Spleen (tissue), 11 donors: ENCODE data around the gene CRYAB. TPM values are rescaled to one million over a fixed set of nuclear protein-coding genes. Genes with fewer than 3 reads are reported as not detected.

Experiments
- DNase-seq: peaks from one replicate; pipeline ENCODE4 v3.0.0-alpha.2; 2020
- H3K27ac ChIP-seq, 8 donors: fragments of 200-600 bp; sonication (generic) in 7 of 8; 1 replicate in 4 of 8; 2 replicates in 4 of 8; pipeline versions ENCODE4 v1.5.0 to v1.8.0; 2016 to 2021; ENCODE audit warnings: inconsistent platforms in 4 of 8, mild to moderate bottlenecking in 4 of 8, moderate library complexity in 1 of 8
- H3K27me3 ChIP-seq, 7 donors: fragments of 200-600 bp; sonication (generic) in 6 of 7; replicated peaks in 1 of 7; 1 replicate in 4 of 7; 2 replicates in 3 of 7; pipeline versions ENCODE4 v1.5.0 to v1.8.0; 2016 to 2021; ENCODE audit warnings: inconsistent platforms in 3 of 7, mild to moderate bottlenecking in 1 of 7
- H3K36me3 ChIP-seq, 6 donors: fragments of 200-600 bp; sonication (generic) in 5 of 6; 1 replicate in 4 of 6; 2 replicates in 2 of 6; pipeline versions ENCODE4 v1.5.0 to v1.8.0; 2016 to 2021; ENCODE audit warnings: inconsistent platforms in 2 of 6
- H3K4me1 ChIP-seq, 6 donors: fragments of 200-600 bp; sonication (generic) in 5 of 6; 1 replicate in 3 of 6; 2 replicates in 3 of 6; pipeline versions ENCODE4 v1.5.0 to v1.8.0; 2016 to 2021; ENCODE audit warnings: inconsistent platforms in 3 of 6
- H3K4me3 ChIP-seq, 8 donors: fragments of 200-600 bp; sonication (generic) in 7 of 8; 1 replicate in 4 of 8; 2 replicates in 4 of 8; pipeline versions ENCODE4 v1.5.0 to v1.8.0; 2016 to 2021; ENCODE audit warnings: inconsistent platforms in 4 of 8, mild to moderate bottlenecking in 4 of 8, moderate library complexity in 2 of 8
- H3K9me3 ChIP-seq, 8 donors: fragments of 200-600 bp; sonication (generic) in 7 of 8; 1 replicate in 4 of 8; 2 replicates in 4 of 8; pipeline versions ENCODE4 v1.5.0 to v1.8.0; 2016 to 2021; ENCODE audit warnings: inconsistent platforms in 4 of 8
- POLR2A ChIP-seq, 3 donors: fragments of 450-650 bp; IDR thresholded peaks; one replicate each; pipeline ENCODE4 v1.5.1; 2017; ENCODE audit warnings: antibody characterized with exemption in 3 of 3, mild to moderate bottlenecking in 1 of 3
- POLR2AphosphoS5 ChIP-seq, 3 donors: sonication (generic); formaldehyde crosslinking; IDR thresholded peaks; one replicate each; pipeline ENCODE4 v1.5.1; 2017; ENCODE audit warnings: antibody characterized with exemption in 3 of 3
- WGBS, 5 donors: extraction: QIAGEN DNeasy Blood & Tissue Kit in 3 of 5; methylation state at CpG; one replicate each; pipeline versions ENCODE4 v1.1.5 to v1.1.7; 2013 to 2018; 5-methylcytosine and 5-hydroxymethylcytosine counted together
- intact Hi-C: fragments of 100-400 bp; cut with DNase I; formaldehyde crosslinking; loops from one replicate; pipeline ENCODE4 v1.15.0; 2023; ENCODE audit warnings: low total_unique reads
- polyA plus RNA-seq, 3 donors: library from polyadenylated mRNA; stranded (reverse); fragments of 200-250 nt; gene quantifications; one replicate each; pipeline ENCODE4 v1.2.1, GENCODE V29; 2013
- total RNA-seq, 7 donors: library from RNA; depleted of rRNA in 3 of 7; stranded (reverse); fragments of >200 nt in 3 of 7; fragmentation: NEBNext Ultra II Directional in 4 of 7; extraction: Animal tissue kit (Norgen Biotek cat#: 25700) in 4 of 7; gene quantifications; one replicate each; pipeline versions ENCODE4 v1.1.0 to v1.2.1, GENCODE V29; 2016 to 2021
- TF ChIP-seq, protein P1 (sequence below), 11 experiments: fragments of 200-600 bp in 7 of 11; fragments of 450-650 bp in 4 of 11; sonication (generic) in 4 of 11; IDR thresholded peaks in 8 of 11; conservative IDR thresholded peaks in 3 of 11; 1 replicate in 7 of 11; 2 replicates in 4 of 11; pipeline versions ENCODE4 v1.4.0 to v1.8.0; 2016 to 2021; ENCODE audit warnings: antibody characterized with exemption in 11 of 11, inconsistent platforms in 4 of 11, mild to moderate bottlenecking in 1 of 11
- donor health status: healthy with polysubstance abuse.
- donor health status: DM: no; HTN: no; CAD: no; lungs with moderate emphysema.
- donor health status: DM: no; HTN: no; CAD: no.
- donor health status: Bipolar disorder and iron deficiency.
- donor health status: healthy.
- donor health status: DM: no; HTN: no; CAD: no.
- donor health status: DM: yes; HTN: yes; CAD: no.

Gene CRYAB
- total and polyA plus RNA-seq, 10 donors: 11.2 to 78.7 (median 53.8) TPM

- H3K27me3 ChIP-seq: peaks cover 0 to 55% (median 25%) of the 10 kb centered on the region in 7 donors
- H3K4me1 ChIP-seq: no peaks in the 10 kb centered on the region
- WGBS, 5 donors: 36 to 83% (median 63%) methylated on average over 4 of the region's 4 CpGs
- no peaks in the 10 kb centered on the region for H3K36me3 ChIP-seq
- H3K27ac ChIP-seq: peak overlapping the region; percentile 13 to 85 (median 78)
- H3K9me3 ChIP-seq: no peaks in the 10 kb centered on the region
- TF ChIP-seq POLR2AphosphoS5 (IDR thresholded peaks at IDR 0.05): peak in 1 of 3 donors; percentile 43
- no peak for TF ChIP-seq POLR2A (IDR thresholded peaks at IDR 0.05)
- TF ChIP-seq, protein P1, sequence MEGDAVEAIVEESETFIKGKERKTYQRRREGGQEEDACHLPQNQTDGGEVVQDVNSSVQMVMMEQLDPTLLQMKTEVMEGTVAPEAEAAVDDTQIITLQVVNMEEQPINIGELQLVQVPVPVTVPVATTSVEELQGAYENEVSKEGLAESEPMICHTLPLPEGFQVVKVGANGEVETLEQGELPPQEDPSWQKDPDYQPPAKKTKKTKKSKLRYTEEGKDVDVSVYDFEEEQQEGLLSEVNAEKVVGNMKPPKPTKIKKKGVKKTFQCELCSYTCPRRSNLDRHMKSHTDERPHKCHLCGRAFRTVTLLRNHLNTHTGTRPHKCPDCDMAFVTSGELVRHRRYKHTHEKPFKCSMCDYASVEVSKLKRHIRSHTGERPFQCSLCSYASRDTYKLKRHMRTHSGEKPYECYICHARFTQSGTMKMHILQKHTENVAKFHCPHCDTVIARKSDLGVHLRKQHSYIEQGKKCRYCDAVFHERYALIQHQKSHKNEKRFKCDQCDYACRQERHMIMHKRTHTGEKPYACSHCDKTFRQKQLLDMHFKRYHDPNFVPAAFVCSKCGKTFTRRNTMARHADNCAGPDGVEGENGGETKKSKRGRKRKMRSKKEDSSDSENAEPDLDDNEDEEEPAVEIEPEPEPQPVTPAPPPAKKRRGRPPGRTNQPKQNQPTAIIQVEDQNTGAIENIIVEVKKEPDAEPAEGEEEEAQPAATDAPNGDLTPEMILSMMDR (IDR thresholded peaks at IDR 0.05 in 8 of 11, conservative IDR thresholded peaks at IDR 0.05 in 3 of 11): no peak
- peak overlapping the region in 3 of 8 donors; percentile 34 to 62 (median 42) for H3K4me3 ChIP-seq
- no peak for DNase-seq
- intact Hi-C loops: no loop called here
Measured at GRCh38 chr11:111913997-111914396, 2.4 kb upstream of the CRYAB start.

DNA sequence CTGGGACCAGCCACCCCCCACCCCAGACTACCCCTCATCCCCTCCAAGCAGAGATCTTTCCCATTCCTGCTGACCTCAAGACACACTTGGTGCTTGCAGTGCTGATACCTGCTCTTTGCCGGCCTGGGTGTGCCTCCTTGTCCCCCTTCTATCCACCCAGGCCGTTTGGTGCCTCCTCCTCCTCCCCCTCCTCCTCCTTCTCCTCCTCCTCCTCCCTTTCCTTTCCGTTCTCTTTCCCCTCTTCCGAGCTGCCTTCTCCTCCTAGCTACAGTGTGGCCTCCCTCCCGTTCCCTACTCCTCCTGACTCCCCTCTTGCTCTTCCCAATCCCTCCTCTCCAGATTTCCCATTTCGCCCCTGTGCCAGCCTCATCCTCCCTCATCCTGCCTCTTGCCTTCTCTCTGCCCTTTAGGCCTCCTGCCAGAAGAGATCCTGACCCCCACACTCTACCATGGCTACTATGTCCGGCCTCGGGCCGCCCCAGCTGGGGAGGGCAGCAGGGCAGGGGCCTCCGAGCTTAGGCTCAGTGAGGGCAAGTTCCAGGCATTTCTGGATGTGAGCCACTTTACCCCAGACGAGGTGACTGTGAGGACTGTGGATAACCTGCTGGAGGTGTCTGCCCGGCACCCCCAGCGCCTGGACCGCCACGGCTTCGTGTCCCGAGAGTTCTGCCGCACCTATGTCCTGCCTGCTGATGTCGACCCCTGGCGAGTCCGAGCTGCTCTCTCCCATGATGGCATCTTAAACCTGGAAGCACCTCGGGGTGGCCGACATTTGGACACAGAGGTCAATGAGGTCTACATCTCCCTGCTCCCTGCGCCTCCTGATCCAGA lies 1.7 kb upstream of the CRYAB start:
- peak; percentile 61 to 71 (median 67) for TF ChIP-seq POLR2AphosphoS5 (IDR thresholded peaks at IDR 0.05)
- no peak for TF ChIP-seq POLR2A (IDR thresholded peaks at IDR 0.05)
- Histone ChIP-seq H3K4me3 (peak overlapping the region in 4 of 8 donors; percentile 31 to 62 (median 38)), H3K27me3 (peaks cover 0 to 55% (median 25%) of the 10 kb centered on the region in 7 donors), H3K4me1 (no peaks in the 10 kb centered on the region), H3K36me3 (no peaks in the 10 kb centered on the region), H3K9me3 (no peaks in the 10 kb centered on the region), H3K27ac (peak overlapping the region; percentile 13 to 85 (median 78))
- 68 to 82% (median 73%) methylated on average over 21 to 24 of the region's 24 CpGs for WGBS, 5 donors
- intact Hi-C loops: no loop called here
- no peak for DNase-seq

GRCh38 chr11:111912535-111912934 lies 965 bp upstream of the CRYAB start, which contains the start of gene HSPB2:
Gene HSPB2, plus strand, starts transcription at chr11:111912734. Its CDS starts 96 bp downstream, at chr11:111912830.
- intact Hi-C loops: no loop called here
- Histone ChIP-seq H3K4me1 (no peaks in the 10 kb centered on the region), H3K9me3 (no peaks in the 10 kb centered on the region), H3K27ac (peak within 1 kb of the TSS; percentile 13 to 85 (median 78)), H3K36me3 (no peaks in the 10 kb centered on the region), H3K27me3 (peaks cover 0 to 55% (median 25%) of the 10 kb centered on the region in 7 donors), H3K4me3 (peak within 1 kb of the TSS in 6 of 8 donors; percentile 4 to 62 (median 32))
- TF ChIP-seq POLR2A (IDR thresholded peaks at IDR 0.05): no peak
- TF ChIP-seq, protein P1 (IDR thresholded peaks at IDR 0.05 in 8 of 11, conservative IDR thresholded peaks at IDR 0.05 in 3 of 11): no peak
- TF ChIP-seq POLR2AphosphoS5 (IDR thresholded peaks at IDR 0.05): no peak
- WGBS, 5 donors: 8 to 27% (median 13%) methylated on average over 14 to 26 of the region's 26 CpGs
- DNase-seq: no peak

GRCh38 chr11:111910676-111911562 lies 651 bp downstream of the CRYAB start:
- Histone ChIP-seq H3K36me3 (no peaks in the 10 kb centered on the region), H3K27me3 (peaks cover 0 to 49% (median 25%) of the 10 kb centered on the region in 7 donors), H3K9me3 (no peaks in the 10 kb centered on the region), H3K4me1 (no peaks in the 10 kb centered on the region), H3K4me3 (peak overlapping the region in 5 of 8 donors; percentile 4 to 62 (median 34)), H3K27ac (peak overlapping the region in 7 of 8 donors; percentile 58 to 85 (median 80))
- TF ChIP-seq, protein P1 (IDR thresholded peaks at IDR 0.05 in 8 of 11, conservative IDR thresholded peaks at IDR 0.05 in 3 of 11): no peak
- no peak for TF ChIP-seq POLR2A (IDR thresholded peaks at IDR 0.05)
- no peak for TF ChIP-seq POLR2AphosphoS5 (IDR thresholded peaks at IDR 0.05)
- WGBS, 5 donors: 65 to 76% (median 70%) methylated on average over 9 of the region's 9 CpGs
- DNase-seq: no peak
- intact Hi-C loops: no loop called here
